ENCODE data around the gene CACNB2.

The CACNB2 gene

DNA sequence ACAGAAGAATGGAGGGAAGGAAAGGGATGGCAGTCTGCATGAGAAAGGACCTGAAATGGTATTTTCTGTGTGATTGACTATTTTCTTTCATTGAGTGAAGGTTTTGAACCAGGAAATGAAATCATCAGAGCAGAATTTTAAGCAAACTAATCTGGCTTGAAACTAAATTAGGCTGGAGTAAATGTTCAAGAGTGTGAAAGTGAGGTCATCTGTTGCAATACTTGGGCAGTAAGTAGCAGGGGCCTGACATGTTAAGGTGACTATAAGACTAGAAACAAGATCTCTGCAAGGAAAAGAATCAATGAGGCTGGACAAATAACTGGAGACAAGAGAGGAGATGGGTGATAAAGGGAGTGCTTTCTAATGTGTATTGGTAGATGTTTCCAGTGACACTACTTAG lies 306.0 kb downstream of the CACNB2 start:
- Histone ChIP-seq H3K4me3 (replicated peaks; ENCODE audit: insufficient read depth, low read length) (no peak overlapping the region), H3K27ac (replicated peaks) (no peak overlapping the region), H3K27me3 (ENCODE audit: insufficient read depth, poor library complexity, severe bottlenecking) (no peaks in the 10 kb centered on the region)
- no peak for DNase-seq (ENCODE audit: low read depth in 1 of 2, low spot score in 1 of 2)
- no peak for TF ChIP-seq SPI1 (IDR thresholded peaks at IDR 0.05; ENCODE audit: borderline replicate concordance, low read depth)

DNA sequence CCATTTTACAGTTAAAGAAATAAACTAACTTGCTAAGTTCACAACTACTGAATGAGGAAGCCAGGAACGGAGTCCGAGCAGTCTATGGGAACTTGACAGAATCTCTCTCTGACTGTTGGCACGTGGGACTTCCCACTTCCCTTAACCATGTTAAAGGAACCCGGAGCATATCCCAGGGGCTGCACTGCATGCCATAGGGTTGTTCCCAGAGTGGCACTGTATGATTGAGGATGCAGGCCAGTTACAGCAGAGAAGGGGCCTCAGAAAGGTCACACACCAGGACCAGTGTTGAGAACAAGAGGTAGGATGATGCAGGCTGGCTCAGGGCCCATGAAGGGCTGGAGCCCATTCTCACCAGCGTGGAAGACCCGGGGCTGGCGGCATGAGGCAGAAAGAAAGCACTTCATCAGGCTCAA lies 309.4 kb downstream of the CACNB2 start:
- peak in 1 of 2 experiments; percentile 1 for DNase-seq (ENCODE audit: low read depth in 1 of 2, low spot score in 1 of 2)
- TF ChIP-seq, protein P1, sequence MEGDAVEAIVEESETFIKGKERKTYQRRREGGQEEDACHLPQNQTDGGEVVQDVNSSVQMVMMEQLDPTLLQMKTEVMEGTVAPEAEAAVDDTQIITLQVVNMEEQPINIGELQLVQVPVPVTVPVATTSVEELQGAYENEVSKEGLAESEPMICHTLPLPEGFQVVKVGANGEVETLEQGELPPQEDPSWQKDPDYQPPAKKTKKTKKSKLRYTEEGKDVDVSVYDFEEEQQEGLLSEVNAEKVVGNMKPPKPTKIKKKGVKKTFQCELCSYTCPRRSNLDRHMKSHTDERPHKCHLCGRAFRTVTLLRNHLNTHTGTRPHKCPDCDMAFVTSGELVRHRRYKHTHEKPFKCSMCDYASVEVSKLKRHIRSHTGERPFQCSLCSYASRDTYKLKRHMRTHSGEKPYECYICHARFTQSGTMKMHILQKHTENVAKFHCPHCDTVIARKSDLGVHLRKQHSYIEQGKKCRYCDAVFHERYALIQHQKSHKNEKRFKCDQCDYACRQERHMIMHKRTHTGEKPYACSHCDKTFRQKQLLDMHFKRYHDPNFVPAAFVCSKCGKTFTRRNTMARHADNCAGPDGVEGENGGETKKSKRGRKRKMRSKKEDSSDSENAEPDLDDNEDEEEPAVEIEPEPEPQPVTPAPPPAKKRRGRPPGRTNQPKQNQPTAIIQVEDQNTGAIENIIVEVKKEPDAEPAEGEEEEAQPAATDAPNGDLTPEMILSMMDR (IDR thresholded peaks at IDR 0.05; ENCODE audit: insufficient read depth, low read length): no peak
- TF ChIP-seq, protein P2, sequence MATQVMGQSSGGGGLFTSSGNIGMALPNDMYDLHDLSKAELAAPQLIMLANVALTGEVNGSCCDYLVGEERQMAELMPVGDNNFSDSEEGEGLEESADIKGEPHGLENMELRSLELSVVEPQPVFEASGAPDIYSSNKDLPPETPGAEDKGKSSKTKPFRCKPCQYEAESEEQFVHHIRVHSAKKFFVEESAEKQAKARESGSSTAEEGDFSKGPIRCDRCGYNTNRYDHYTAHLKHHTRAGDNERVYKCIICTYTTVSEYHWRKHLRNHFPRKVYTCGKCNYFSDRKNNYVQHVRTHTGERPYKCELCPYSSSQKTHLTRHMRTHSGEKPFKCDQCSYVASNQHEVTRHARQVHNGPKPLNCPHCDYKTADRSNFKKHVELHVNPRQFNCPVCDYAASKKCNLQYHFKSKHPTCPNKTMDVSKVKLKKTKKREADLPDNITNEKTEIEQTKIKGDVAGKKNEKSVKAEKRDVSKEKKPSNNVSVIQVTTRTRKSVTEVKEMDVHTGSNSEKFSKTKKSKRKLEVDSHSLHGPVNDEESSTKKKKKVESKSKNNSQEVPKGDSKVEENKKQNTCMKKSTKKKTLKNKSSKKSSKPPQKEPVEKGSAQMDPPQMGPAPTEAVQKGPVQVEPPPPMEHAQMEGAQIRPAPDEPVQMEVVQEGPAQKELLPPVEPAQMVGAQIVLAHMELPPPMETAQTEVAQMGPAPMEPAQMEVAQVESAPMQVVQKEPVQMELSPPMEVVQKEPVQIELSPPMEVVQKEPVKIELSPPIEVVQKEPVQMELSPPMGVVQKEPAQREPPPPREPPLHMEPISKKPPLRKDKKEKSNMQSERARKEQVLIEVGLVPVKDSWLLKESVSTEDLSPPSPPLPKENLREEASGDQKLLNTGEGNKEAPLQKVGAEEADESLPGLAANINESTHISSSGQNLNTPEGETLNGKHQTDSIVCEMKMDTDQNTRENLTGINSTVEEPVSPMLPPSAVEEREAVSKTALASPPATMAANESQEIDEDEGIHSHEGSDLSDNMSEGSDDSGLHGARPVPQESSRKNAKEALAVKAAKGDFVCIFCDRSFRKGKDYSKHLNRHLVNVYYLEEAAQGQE (IDR thresholded peaks at IDR 0.05; ENCODE audit: insufficient replicate concordance, low read depth): no peak
- TF ChIP-seq SPI1 (IDR thresholded peaks at IDR 0.05; ENCODE audit: borderline replicate concordance, low read depth): no peak; the same call in 1 of the 2 replicates
- no peak for TF ChIP-seq GABPA (IDR thresholded peaks at IDR 0.05; ENCODE audit: low read depth)
- no peak for TF ChIP-seq POLR2AphosphoS5 (IDR thresholded peaks at IDR 0.05; ENCODE audit: low read depth)
- Histone ChIP-seq H3K27ac (replicated peaks) (no peak overlapping the region), H3K4me3 (replicated peaks; ENCODE audit: insufficient read depth, low read length) (no peak overlapping the region), H3K27me3 (ENCODE audit: insufficient read depth, poor library complexity, severe bottlenecking) (no peaks in the 10 kb centered on the region)

DNA sequence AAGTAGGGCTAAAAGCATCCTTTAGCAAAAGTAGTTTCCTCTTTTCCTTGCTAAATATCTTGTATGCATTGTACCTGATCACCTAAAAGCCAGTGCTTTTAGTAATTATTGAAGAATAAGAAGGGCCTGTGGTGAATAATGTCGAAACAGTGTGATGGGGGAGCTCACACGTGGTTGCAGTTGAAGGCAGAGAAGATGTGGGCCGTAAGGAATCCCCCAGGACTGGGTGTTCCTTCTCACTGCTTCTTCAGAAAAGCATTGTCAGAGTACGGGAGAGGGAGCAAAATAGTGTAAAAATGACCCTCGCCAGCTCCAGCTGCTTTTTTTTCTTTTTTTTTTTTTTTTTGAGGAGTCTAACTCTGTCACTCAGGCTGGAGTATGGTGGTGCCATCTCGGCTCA lies 310.1 kb downstream of the CACNB2 start:
- H3K27ac ChIP-seq (replicated peaks): no peak overlapping the region
- H3K4me3 ChIP-seq (replicated peaks; ENCODE audit: insufficient read depth, low read length): no peak overlapping the region
- DNase-seq (ENCODE audit: low read depth in 1 of 2, low spot score in 1 of 2): no peak
- TF ChIP-seq, protein P2 (IDR thresholded peaks at IDR 0.05; ENCODE audit: insufficient replicate concordance, low read depth): no peak
- no peak for TF ChIP-seq GABPA (IDR thresholded peaks at IDR 0.05; ENCODE audit: low read depth)
- TF ChIP-seq, protein P1 (IDR thresholded peaks at IDR 0.05; ENCODE audit: insufficient read depth, low read length): no peak
- TF ChIP-seq SPI1 (IDR thresholded peaks at IDR 0.05; ENCODE audit: borderline replicate concordance, low read depth): no peak
- TF ChIP-seq POLR2AphosphoS5 (IDR thresholded peaks at IDR 0.05; ENCODE audit: low read depth): no peak
- H3K27me3 ChIP-seq (ENCODE audit: insufficient read depth, poor library complexity, severe bottlenecking): no peaks in the 10 kb centered on the region

DNA sequence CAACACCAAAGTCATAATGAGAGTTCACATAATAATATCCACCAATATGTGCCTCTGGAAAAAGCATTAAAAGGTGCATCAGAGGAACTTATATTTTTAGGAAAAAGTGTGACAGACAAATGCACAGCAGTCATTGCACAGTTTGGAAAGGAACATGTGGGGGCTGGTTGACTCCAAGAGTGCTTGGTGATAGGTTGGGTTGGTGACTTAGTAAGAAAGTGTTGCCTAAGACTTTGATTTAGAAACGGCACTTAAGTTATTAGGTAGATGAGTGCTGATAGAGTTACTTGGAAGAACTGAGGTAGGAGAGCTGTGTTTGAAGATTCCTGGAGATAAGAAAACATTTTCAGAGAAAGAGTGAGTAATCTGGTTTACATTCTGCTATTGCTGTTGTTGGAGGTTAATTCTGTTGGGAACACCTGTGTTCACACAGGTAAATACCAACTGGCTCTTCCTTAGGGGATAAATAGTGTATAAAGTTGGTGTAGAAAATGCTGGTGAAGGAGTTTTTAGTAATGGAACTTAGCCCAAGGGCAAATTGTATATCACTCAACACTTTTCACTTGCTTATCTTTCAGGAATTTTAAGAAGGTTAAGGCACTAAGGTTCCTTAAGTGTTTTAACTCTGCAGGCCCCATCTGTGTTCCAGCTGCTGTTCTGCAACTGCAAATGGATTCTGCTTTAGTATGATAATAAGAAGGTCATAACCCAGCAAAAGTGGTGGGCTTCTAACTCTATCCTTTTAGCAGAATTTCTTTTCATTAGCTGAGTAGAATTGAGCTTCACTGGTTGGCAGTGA lies 315.1 kb downstream of the CACNB2 start:
- Histone ChIP-seq H3K27ac (replicated peaks) (no peak overlapping the region), H3K27me3 (ENCODE audit: insufficient read depth, poor library complexity, severe bottlenecking) (no peaks in the 10 kb centered on the region), H3K4me3 (replicated peaks; ENCODE audit: insufficient read depth, low read length) (no peak overlapping the region)
- DNase-seq (ENCODE audit: low read depth in 1 of 2, low spot score in 1 of 2): no peak
- TF ChIP-seq, protein P1 (IDR thresholded peaks at IDR 0.05; ENCODE audit: insufficient read depth, low read length): no peak
- TF ChIP-seq POLR2AphosphoS5 (IDR thresholded peaks at IDR 0.05; ENCODE audit: low read depth) (no peak), GABPA (IDR thresholded peaks at IDR 0.05; ENCODE audit: low read depth) (no peak), SPI1 (IDR thresholded peaks at IDR 0.05; ENCODE audit: borderline replicate concordance, low read depth) (no peak)

Data from HL-60 (cell line).